ENCODE measurements around the gene RAB9A.

DNA sequence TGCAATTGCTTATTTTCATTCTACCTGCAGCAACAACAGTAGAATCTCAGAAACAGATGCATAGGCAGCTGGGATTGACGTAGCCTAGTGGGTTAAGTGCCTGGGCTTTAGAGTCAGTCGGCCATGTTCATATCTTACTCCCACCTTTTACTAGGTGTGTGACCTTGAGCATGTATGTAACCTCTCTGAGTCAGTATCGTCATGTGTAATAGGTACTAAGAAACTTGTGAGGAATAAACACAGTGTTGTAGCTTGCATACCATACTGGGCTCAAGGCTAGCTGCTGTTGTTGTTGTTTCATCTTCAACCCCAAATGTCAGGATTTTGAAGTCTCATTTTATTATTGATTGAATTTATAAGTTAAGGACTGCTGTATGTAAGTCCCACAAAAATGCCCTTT is 14.2 kb downstream of the RAB9A start:
- TF ChIP-seq, protein P1, sequence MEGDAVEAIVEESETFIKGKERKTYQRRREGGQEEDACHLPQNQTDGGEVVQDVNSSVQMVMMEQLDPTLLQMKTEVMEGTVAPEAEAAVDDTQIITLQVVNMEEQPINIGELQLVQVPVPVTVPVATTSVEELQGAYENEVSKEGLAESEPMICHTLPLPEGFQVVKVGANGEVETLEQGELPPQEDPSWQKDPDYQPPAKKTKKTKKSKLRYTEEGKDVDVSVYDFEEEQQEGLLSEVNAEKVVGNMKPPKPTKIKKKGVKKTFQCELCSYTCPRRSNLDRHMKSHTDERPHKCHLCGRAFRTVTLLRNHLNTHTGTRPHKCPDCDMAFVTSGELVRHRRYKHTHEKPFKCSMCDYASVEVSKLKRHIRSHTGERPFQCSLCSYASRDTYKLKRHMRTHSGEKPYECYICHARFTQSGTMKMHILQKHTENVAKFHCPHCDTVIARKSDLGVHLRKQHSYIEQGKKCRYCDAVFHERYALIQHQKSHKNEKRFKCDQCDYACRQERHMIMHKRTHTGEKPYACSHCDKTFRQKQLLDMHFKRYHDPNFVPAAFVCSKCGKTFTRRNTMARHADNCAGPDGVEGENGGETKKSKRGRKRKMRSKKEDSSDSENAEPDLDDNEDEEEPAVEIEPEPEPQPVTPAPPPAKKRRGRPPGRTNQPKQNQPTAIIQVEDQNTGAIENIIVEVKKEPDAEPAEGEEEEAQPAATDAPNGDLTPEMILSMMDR (conservative IDR thresholded peaks at IDR 0.05 in 1 of 2, IDR thresholded peaks at IDR 0.05 in 1 of 2; ENCODE audit: extremely low read depth in 1 of 2, insufficient read depth in 1 of 2, low read depth in 1 of 2, low read length in 2 of 2): no peak
- TF ChIP-seq EZH2 (IDR thresholded peaks at IDR 0.05; ENCODE audit: borderline replicate concordance, low read length): no peak

All from mammary epithelial cell (primary cell).